Loucy (cell line): ENCODE measurements around the gene SKOR1.

Experiments
- CTCF ChIP-seq: fragments of 200-600 bp; sonication (generic); conservative IDR thresholded peaks from 2 replicates; pipeline ENCODE4 v1.5.1; 2014; ENCODE audit warnings: mild to moderate bottlenecking, antibody characterized with exemption, low read length
- EZH2phosphoT487 ChIP-seq: fragments of 200-600 bp; IDR thresholded peaks from 2 replicates; pipeline ENCODE4 v1.6.1; 2018; ENCODE audit warnings: antibody characterized with exemption, mild to moderate bottlenecking, moderate library complexity, borderline replicate concordance

DNA sequence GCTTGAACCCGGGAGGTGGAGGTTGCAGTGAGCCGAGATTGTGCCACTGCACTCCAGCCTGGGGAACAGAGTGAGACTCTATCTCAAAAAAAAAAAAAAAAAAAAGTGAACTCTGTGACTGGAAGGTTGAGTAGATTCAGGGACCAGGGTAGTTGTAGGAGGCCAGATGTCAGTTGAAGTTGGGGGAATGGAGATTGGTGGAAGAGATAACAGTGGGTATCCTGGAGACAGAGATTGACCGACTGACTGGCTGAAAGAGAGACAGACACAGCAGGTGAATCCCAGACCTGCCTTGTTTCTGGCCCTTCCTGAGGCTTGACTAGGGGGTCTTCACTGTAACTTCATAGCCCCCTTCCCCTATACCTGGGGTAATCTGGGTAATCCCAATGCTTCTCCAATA lies 36.7 kb downstream of the SKOR1 start:
- no peak for TF ChIP-seq CTCF
- TF ChIP-seq EZH2phosphoT487: no peak
